ENCODE results near the gene GALNT17. TPM values are rescaled to one million over a fixed set of nuclear protein-coding genes. Genes with fewer than 3 reads are reported as not detected.
A peak's percentile ranks its signal among the peaks of the same experiment; 100 is the strongest.

Gene GALNT17
- total RNA-seq, 1 donor from 2014 or later = 57.9 TPM

DNA sequence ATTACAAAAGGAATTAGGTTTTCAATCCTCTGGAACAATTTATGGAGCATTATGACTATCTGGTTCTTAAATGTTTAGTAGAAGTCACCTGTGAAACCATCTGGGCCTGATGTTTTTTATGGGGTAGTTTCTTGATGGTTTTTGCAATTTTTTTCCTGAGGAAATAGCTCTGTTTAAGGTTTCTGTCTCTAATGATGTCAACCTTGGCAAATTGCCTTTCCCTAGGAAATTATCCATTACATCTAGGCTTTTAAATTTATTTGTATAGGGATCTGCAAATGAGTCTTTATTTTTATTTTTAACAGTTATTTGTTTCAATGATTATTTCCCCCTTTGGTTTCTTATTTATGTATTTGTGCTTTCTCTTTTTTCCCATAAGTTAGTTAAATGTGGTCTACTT lies 222.8 kb downstream of the GALNT17 start:
- ATAC-seq (no peak), DNase-seq (no peak)
- intact Hi-C loops (cut with micrococcal nuclease) = no loop called here

DNA sequence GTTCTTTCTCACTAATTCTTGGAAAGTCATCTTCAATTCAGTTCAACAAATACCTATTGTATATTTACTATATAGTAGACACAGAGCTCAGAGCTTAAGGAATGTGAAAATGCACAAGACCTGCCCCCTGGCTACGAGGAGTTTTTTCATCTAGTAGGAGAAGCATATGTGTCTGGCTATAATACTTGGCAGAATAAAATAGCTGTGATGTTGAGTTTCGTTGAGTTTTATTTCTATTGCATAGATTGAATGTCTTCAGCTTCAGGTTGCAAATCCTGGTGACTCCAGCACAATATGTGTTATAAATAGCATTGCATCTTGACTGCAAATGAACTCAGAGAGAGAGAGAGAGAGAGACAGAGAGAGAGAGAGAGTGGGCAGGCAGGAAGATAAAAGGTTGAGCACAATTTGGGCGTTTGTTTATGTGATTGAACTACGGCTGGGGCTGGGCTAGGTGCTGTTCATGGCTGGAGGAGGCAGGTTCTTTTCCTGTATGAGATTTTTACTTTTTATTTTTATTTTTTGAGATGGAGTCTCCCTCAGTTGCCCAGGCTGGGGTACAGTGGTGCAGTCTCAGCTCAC lies 229.6 kb downstream of the GALNT17 start:
- no peak for DNase-seq
- ATAC-seq = peak; percentile 85
- intact Hi-C loops (cut with micrococcal nuclease) = no loop called here

DNA sequence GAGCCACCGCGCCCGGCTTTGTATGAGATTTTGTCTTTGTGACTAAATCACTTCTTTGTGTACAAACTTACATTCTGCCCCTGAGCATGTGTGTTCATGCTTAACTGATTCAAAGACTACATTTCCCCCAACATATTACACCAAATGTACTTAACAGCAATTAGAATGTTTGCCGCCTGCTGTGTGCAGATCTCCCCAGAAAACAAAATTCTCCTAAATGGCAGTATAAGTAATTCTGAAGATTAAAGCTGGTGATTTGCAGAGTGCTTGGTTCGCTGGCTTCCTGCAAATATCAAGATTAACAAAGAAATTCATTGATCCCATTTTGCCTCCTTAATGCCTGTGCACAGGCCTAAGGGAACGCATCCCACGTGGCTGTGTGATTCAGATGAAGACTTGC lies 230.3 kb downstream of the GALNT17 start:
- intact Hi-C loops (cut with micrococcal nuclease) = no loop called here
- no peak for ATAC-seq
- no peak for DNase-seq

DNA sequence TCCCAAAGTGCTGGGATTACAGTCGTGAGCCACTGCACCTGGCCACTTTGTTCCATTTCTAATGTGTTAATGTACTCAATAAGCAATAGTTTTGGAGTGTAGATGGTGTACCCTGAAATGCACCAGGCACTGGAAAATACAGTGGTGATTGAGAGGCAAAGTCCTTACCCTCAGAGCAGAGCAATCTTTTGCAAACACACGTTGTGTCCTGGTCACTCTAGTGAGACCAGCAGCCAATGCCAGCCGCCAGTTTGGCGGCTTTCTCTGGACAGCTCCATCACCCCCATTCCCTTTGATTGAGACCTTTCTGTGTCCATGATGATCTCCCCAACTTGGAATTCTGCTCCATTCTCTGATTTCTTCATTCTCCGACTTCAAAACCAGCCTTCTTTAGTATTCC lies 231.3 kb downstream of the GALNT17 start:
- ATAC-seq = no peak
- intact Hi-C loops (cut with micrococcal nuclease) = no loop called here
- no peak for DNase-seq

- no peak for DNase-seq
- ATAC-seq = no peak
- intact Hi-C loops (cut with micrococcal nuclease) = no loop called here
These were observed 231.7 kb downstream of the GALNT17 start for GRCh38 chr7:71363627-71364026.

- intact Hi-C loops (cut with micrococcal nuclease) = no loop called here
These were observed 232.6 kb downstream of the GALNT17 start for GRCh38 chr7:71364551-71364950.

DNA sequence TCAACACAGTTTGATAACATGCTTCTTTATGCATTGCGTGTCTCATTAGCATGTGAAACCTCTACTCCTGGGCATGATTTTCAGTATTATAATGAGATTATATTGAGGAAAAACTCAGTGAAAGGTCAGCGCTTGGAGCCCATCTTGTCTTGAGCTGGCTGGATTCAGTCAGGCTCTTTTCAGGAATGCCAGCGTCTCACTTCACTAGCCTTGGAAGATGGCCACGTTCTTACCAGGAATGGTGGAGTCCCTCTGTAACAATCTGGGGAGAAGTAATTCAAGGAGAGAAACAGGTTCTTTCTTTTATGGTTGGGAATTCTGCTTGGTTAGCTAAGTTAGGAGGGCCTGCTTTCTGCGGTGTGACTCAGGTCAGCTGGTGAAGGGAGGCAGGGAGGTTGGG lies 241.0 kb downstream of the GALNT17 start:
- intact Hi-C loops (cut with micrococcal nuclease) = no loop called here
- DNase-seq = no peak
- no peak for ATAC-seq

More at GRCh38 chr7:71364551-71364950, 232.6 kb downstream of the GALNT17 start:
- no peak for DNase-seq
- no peak for ATAC-seq

DNA sequence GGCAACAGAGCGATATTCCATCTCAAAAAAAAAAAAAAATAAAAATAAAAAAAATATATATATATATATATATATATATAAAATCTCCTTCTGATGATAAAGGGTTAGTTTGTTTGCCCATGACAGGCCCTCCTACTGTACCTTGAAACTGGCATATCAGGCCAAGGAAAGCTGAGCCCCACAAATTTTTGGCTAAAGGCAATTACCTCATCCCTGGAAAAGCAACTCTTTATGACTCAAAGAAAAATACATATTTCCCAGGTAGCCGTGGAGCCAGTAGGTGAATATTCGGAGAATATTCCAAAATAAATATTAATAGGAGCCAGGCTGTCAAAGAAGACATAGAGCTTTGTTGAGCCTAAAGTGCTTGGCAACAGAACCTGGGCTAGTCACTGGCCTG lies 245.1 kb downstream of the GALNT17 start:
- intact Hi-C loops (cut with micrococcal nuclease) = no loop called here
- no peak for DNase-seq
- ATAC-seq = no peak

GRCh38 chr7:71377469-71377868 lies 245.5 kb downstream of the GALNT17 start:
- ATAC-seq = no peak
- intact Hi-C loops (cut with micrococcal nuclease) = no loop called here
- DNase-seq = no peak

DNA sequence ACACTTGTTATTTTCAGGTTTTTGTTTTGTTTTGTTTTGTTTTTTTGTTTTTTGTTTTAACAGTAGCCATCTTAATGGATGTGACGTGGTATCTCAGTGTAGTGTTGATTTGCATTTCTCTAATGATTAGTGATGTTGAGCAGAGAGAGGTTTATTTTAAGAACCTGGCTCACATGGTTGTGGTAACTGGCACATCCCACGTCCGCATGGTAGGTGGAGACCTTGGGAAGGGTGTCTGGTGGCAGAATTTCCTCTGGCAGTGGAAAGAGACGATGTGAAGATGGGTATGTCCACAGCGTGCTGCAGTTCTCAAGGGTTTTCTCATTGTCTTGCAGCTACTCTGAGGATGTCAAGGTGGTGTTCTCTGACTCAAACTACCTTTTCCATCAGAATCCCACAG lies 252.2 kb downstream of the GALNT17 start:
- DNase-seq (no peak), ATAC-seq (peak; percentile 85)
- intact Hi-C loops (cut with micrococcal nuclease) = no loop called here

DNA sequence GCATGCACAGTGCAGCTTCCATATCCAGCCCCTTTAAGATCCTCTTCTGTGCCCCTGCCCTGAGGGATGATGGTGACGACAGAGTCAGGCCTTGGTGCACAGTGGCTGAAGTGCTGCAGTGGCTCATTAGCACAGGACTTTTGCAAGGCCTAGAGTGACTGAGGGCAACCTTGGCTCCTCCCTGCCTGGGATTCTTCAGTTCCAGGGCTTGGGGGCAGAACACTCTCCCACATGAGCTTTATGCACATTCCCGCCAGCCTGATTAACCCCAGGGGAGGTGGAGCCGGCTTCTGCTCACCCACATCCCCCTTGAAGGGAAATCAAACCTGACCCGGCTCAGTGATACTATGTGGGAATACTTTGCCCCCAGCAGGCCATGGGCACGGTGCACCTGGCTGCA lies 253.4 kb downstream of the GALNT17 start:
- DNase-seq (no peak), ATAC-seq (no peak)
- intact Hi-C loops (cut with micrococcal nuclease) = no loop called here

DNA sequence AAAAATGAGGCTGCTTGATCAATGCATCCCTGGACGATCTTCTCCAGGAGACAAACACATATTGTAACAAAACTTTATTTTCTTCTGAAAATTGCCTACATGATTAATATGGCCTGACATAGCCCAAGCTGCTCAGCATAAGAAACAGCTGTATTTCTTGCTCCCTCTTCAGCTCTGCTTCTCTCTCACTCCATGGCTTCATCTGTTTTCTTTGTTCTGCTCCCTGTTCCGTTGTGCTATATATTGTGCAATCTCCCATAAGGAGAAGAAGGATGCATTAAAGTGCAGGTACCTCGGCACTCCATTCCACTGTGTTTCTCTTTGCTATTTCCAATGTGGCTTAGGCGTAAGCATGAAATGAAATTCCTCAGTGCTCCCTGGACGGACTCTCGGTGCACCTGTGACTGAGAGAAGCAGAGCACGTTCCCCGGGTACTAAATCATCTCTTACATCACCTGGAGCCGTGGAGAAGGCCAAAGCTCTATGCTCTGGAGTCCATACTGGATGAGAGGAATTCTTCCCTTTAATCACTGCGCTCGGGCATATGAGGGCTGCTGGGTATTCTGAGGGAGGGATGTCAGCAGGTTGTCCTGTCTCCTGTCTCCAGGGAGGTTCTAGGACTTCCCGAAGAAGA lies 254.3 kb downstream of the GALNT17 start:
- no peak for ATAC-seq
- intact Hi-C loops (cut with micrococcal nuclease) = no loop called here
- DNase-seq = no peak

- DNase-seq (no peak), ATAC-seq (no peak)
- intact Hi-C loops (cut with micrococcal nuclease) = no loop called here
These were observed 256.2 kb downstream of the GALNT17 start for GRCh38 chr7:71388181-71388580.

GRCh38 chr7:71389976-71390375 lies 258.0 kb downstream of the GALNT17 start:
- intact Hi-C loops (cut with micrococcal nuclease) = no loop called here
- ATAC-seq (no peak), DNase-seq (no peak)

DNA sequence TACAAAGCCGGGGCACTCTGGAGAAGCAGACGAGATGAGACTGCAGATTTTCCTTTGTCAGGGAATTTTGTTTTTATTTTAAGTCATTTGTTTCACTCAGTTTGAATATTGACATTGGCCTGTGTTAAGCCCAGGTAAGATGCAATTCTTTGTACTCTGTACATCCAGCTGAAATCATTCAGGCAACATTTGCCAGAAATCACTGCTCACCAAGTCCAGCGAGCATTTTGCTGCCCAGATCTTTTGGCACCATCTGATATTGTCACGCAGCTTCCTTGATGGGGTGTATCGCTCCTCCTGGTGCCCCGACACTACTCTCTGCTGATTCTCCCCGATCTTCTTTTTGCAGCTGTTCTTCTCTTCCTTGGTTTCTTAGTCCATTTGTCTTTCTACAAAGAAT lies 261.7 kb downstream of the GALNT17 start:
- intact Hi-C loops (cut with micrococcal nuclease) = no loop called here
- DNase-seq (no peak), ATAC-seq (no peak)

GRCh38 chr7:71402684-71403083 lies 270.7 kb downstream of the GALNT17 start:
- ATAC-seq (no peak), DNase-seq (no peak)
- intact Hi-C loops (cut with micrococcal nuclease) = no loop called here

- DNase-seq (no peak), ATAC-seq (no peak)
- intact Hi-C loops (cut with micrococcal nuclease) = no loop called here
These were observed 271.4 kb downstream of the GALNT17 start for GRCh38 chr7:71403202-71403946.

- intact Hi-C loops (cut with micrococcal nuclease) = no loop called here
- ATAC-seq (peak; percentile 53), DNase-seq (peak; percentile 53)
These were observed 272.9 kb downstream of the GALNT17 start for GRCh38 chr7:71404726-71405345.

DNA sequence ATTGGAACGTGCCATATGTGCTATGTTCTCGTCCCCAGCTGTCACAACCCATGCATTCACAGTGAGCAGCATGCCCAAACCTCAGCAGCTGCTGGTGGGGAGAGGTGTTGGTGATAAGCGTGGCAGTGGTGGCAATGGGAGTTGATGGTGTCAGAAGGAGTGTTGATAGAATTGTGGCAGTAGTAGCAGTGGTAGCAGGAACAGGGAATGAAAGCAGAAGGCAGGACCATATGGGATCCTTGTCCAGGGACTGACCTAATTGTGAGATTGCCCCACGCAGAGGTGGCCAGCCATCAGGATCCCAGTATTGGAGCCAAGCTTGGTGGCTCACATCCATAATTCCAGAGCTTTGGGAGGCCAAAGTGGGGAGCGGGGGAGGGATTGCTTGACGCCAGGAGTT lies 276.3 kb downstream of the GALNT17 start:
- DNase-seq (peak; percentile 81), ATAC-seq (peak; percentile 96)
- intact Hi-C loops (cut with micrococcal nuclease) = no loop called here

DNA sequence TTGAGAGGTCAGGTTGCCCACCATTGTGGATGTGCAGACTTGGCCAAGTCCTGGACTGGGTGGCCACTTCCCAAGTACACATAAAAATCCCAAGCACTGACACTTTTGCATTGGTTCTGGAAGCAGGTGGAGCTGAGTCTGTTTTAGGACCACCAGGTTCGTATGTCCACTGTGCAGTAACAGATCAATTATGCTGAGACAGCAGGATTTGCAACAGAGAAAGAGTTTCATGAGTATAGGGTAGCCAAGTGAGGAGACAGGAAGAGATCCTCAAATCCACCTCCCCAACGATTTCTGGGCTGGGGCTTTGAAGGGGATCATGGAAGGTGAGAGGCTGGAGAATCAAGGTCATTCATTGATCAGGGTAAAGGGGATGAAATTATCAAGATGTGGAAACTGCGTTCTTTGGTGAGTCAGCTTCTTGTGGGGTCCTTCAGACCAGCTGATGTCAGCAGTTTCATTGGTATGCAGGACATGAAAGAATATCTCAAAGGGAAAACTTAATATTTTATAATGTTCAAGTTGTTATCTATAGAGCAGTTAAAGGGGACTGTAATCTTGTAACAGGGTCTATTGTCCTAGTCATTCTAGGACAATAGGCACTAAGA lies 277.7 kb downstream of the GALNT17 start:
- ATAC-seq (no peak), DNase-seq (no peak)
- intact Hi-C loops (cut with micrococcal nuclease) = no loop called here
